K562 (cell line): ENCODE measurements around the gene RABL6. TPM values are rescaled to one million over a fixed set of nuclear protein-coding genes. Genes with fewer than 3 reads are reported as not detected.
A peak's percentile ranks its signal among the peaks of the same experiment; 100 is the strongest.

Experiments
- CHD4 ChIP-seq: fragments of 200-600 bp; sonication (generic); IDR thresholded peaks from 3 replicates; pipeline ENCODE4 v1.6.1; 2012; ENCODE audit warnings: low read depth, mild to moderate bottlenecking, mixed read lengths, low read length, inconsistent platforms; ENCODE audit not compliant: insufficient read depth, insufficient replicate concordance, poor library complexity, severe bottlenecking
- DNMT1 ChIP-seq: fragments of 450-650 bp; IDR thresholded peaks from 2 replicates; pipeline ENCODE4 v1.6.1; 2016; ENCODE audit warnings: antibody characterized with exemption, mild to moderate bottlenecking
- ETV6 ChIP-seq, 3 experiments: fragments of 150-350 bp in 1 of 3; sonication (generic) in 1 of 3; formaldehyde crosslinking in 1 of 3; IDR thresholded peaks; 2 replicates each; pipeline versions ENCODE4 v1.6.1 to v1.8.0; 2014 to 2022; ENCODE audit warnings: borderline replicate concordance in 2 of 3, low read depth in 2 of 3, antibody characterized with exemption in 1 of 3, low read length in 1 of 3, mild to moderate bottlenecking in 1 of 3, missing genetic modification reagents in 1 of 3
- GABPB2 ChIP-seq: fragments of 250-450 bp; sonication (Bioruptor Pico); conservative IDR thresholded peaks from 2 replicates; pipeline ENCODE4 v1.5.1; 2021; ENCODE audit warnings: mild to moderate bottlenecking
- POU5F1 ChIP-seq: fragments of 150-350 bp; IDR thresholded peaks from 2 replicates; pipeline ENCODE4 v1.6.1; 2014; ENCODE audit warnings: borderline replicate concordance, low read length, low read depth, mild to moderate bottlenecking; ENCODE audit not compliant: partially characterized antibody
- RB1 ChIP-seq: fragments of 450-650 bp; IDR thresholded peaks from 2 replicates; pipeline ENCODE4 v1.6.1; 2017; ENCODE audit warnings: low read depth, mild to moderate bottlenecking
- ZBTB17 ChIP-seq: fragments of 450-650 bp; formaldehyde crosslinking; IDR thresholded peaks from 2 replicates; pipeline ENCODE4 v1.4.0; 2020; ENCODE audit warnings: mild to moderate bottlenecking
- ZNF165 ChIP-seq: fragments of 250-450 bp; sonication (Bioruptor Pico); IDR thresholded peaks from 2 replicates; pipeline ENCODE4 v1.4.0; 2020; ENCODE audit warnings: borderline replicate concordance
- ZNF24 ChIP-seq: fragments of 450-650 bp; IDR thresholded peaks from 2 replicates; pipeline ENCODE4 v1.6.1; 2016
- ZNF274 ChIP-seq: IDR thresholded peaks from 2 replicates; pipeline ENCODE4 v1.6.1; 2011; ENCODE audit warnings: low read depth, mild to moderate bottlenecking, low read length, moderate library complexity, borderline replicate concordance
- polyA plus RNA-seq, 8 experiments: library from polyadenylated mRNA; depleted of rRNA in 4 of 8; stranded (reverse) in 5 of 8; unstranded in 3 of 8; fragments of >200 nt; fragmentation: Nextera tagmentation in 2 of 8; fragmentation: Illumina TruSeq in 1 of 8; extraction: Ambion mirVana in 2 of 8; extraction: Trizol in 1 of 8; gene quantifications; 2 replicates each; pipeline versions ENCODE4 v1.2.1 to v1.2.3, GENCODE V29; 2011 to 2014; ENCODE audit warnings: inconsistent platforms in 1 of 8, missing spikeins in 1 of 8
- total RNA-seq, 7 experiments: library from RNA; depleted of rRNA in 6 of 7; stranded (reverse); fragments of >200 nt in 6 of 7; fragmentation: Illumina TruSeq in 2 of 7; extraction: Trizol in 2 of 7; gene quantifications; 2 replicates each; pipeline versions ENCODE4 v1.2.1 to v1.2.3, GENCODE V29; 2011 to 2021; ENCODE audit warnings: low replicate concordance in 1 of 7
- TF ChIP-seq, protein P1 (sequence below): IDR thresholded peaks from 2 replicates; pipeline ENCODE4 v1.6.1; 2016; ENCODE audit warnings: missing genetic modification characterization, missing compliant biosample characterization
- TF ChIP-seq, protein P2 (sequence below): sonication (generic); formaldehyde crosslinking; IDR thresholded peaks from 2 replicates; pipeline ENCODE4 v1.8.0; 2023; ENCODE audit warnings: missing genetic modification reagents, mild to moderate bottlenecking, borderline replicate concordance
- TF ChIP-seq, protein P3 (sequence below): fragments of 450-650 bp; IDR thresholded peaks from 2 replicates; pipeline ENCODE4 v1.6.1; 2017; ENCODE audit warnings: mild to moderate bottlenecking, moderate library complexity
- TF ChIP-seq, protein P4 (sequence below): sonication (generic); formaldehyde crosslinking; IDR thresholded peaks from 2 replicates; pipeline ENCODE4 v1.9.0; 2022; ENCODE audit warnings: mild to moderate bottlenecking, missing genetic modification reagents
- TF ChIP-seq, protein P5 (sequence below): fragments of 450-650 bp; formaldehyde crosslinking; IDR thresholded peaks from 2 replicates; pipeline ENCODE4 v1.4.0; 2020; ENCODE audit warnings: mild to moderate bottlenecking, moderate library complexity

Gene RABL6
- total and polyA plus RNA-seq, 9 of the 15 experiments (the other 6 are each of a cell fraction or from before 2014, with no cell fraction given) = 5.6 to 181 (median 84.5) TPM

DNA sequence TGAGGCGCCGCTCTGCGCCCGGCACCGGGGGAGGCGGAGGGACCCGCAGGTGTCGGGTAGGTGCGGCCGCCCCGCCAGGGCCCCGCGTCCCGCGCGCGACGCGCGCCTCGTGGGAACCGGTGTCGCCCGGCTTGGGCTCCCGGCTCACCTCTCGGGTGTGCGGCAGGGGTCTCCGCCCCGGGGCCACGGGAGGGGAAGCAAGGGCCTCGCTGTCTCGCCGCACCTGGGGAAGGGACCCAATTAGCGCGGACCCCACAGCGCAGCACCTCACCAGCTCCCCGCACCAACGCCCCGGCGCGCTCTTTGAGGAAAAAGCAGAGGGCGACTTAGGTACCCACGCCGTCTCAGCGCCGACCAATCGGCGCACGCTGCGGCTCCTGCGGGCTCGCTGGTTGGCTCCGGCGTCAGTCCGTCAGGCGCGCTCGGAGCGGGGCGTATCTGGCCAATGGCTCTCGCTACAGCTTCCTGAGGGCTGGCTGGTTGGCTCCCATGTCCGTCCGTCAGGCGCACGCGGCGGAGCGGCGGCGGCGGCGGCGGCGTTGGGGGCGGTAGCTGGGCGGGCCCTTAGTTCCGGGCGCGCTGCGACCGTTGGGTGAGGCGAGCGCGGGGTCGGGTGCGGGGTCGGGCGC, 78.3 kb downstream of the RABL6 start, which contains the start of gene TRAF2 (continued):
- TF ChIP-seq, protein P1, sequence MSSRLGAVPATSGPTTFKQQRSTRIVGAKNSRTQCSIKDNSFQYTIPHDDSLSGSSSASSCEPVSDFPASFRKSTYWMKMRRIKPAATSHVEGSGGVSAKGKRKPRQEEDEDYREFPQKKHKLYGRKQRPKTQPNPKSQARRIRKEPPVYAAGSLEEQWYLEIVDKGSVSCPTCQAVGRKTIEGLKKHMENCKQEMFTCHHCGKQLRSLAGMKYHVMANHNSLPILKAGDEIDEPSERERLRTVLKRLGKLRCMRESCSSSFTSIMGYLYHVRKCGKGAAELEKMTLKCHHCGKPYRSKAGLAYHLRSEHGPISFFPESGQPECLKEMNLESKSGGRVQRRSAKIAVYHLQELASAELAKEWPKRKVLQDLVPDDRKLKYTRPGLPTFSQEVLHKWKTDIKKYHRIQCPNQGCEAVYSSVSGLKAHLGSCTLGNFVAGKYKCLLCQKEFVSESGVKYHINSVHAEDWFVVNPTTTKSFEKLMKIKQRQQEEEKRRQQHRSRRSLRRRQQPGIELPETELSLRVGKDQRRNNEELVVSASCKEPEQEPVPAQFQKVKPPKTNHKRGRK (tag) = no peak
- no peak for TF ChIP-seq DNMT1
- no peak for TF ChIP-seq POU5F1
- TF ChIP-seq ZNF165 (CRISPR knock-in tag) = peak; percentile 24; the same call in 1 of the 2 replicates
- TF ChIP-seq GABPB2 (CRISPR knock-in tag) = no peak
- TF ChIP-seq, protein P2, sequence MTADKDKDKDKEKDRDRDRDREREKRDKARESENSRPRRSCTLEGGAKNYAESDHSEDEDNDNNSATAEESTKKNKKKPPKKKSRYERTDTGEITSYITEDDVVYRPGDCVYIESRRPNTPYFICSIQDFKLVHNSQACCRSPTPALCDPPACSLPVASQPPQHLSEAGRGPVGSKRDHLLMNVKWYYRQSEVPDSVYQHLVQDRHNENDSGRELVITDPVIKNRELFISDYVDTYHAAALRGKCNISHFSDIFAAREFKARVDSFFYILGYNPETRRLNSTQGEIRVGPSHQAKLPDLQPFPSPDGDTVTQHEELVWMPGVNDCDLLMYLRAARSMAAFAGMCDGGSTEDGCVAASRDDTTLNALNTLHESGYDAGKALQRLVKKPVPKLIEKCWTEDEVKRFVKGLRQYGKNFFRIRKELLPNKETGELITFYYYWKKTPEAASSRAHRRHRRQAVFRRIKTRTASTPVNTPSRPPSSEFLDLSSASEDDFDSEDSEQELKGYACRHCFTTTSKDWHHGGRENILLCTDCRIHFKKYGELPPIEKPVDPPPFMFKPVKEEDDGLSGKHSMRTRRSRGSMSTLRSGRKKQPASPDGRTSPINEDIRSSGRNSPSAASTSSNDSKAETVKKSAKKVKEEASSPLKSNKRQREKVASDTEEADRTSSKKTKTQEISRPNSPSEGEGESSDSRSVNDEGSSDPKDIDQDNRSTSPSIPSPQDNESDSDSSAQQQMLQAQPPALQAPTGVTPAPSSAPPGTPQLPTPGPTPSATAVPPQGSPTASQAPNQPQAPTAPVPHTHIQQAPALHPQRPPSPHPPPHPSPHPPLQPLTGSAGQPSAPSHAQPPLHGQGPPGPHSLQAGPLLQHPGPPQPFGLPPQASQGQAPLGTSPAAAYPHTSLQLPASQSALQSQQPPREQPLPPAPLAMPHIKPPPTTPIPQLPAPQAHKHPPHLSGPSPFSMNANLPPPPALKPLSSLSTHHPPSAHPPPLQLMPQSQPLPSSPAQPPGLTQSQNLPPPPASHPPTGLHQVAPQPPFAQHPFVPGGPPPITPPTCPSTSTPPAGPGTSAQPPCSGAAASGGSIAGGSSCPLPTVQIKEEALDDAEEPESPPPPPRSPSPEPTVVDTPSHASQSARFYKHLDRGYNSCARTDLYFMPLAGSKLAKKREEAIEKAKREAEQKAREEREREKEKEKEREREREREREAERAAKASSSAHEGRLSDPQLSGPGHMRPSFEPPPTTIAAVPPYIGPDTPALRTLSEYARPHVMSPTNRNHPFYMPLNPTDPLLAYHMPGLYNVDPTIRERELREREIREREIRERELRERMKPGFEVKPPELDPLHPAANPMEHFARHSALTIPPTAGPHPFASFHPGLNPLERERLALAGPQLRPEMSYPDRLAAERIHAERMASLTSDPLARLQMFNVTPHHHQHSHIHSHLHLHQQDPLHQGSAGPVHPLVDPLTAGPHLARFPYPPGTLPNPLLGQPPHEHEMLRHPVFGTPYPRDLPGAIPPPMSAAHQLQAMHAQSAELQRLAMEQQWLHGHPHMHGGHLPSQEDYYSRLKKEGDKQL = no peak
- peak; percentile 60; the same call in 1 of the 2 replicates for TF ChIP-seq ZBTB17 (CRISPR knock-in tag)
- TF ChIP-seq ZNF24 = no peak
- peak; percentile 89 for TF ChIP-seq RB1
- TF ChIP-seq, protein P3, sequence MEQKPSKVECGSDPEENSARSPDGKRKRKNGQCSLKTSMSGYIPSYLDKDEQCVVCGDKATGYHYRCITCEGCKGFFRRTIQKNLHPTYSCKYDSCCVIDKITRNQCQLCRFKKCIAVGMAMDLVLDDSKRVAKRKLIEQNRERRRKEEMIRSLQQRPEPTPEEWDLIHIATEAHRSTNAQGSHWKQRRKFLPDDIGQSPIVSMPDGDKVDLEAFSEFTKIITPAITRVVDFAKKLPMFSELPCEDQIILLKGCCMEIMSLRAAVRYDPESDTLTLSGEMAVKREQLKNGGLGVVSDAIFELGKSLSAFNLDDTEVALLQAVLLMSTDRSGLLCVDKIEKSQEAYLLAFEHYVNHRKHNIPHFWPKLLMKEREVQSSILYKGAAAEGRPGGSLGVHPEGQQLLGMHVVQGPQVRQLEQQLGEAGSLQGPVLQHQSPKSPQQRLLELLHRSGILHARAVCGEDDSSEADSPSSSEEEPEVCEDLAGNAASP = no peak
- no peak for TF ChIP-seq ZNF274
- no peak for TF ChIP-seq CHD4
- TF ChIP-seq, protein P4, sequence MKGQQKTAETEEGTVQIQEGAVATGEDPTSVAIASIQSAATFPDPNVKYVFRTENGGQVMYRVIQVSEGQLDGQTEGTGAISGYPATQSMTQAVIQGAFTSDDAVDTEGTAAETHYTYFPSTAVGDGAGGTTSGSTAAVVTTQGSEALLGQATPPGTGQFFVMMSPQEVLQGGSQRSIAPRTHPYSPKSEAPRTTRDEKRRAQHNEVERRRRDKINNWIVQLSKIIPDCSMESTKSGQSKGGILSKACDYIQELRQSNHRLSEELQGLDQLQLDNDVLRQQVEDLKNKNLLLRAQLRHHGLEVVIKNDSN = no peak; the same call in 1 of the 2 replicates
- no peak for TF ChIP-seq ETV6 (IDR thresholded peaks at IDR 0.05; ENCODE audit: borderline replicate concordance in 1 of 2, low read depth in 2 of 2, low read length in 1 of 2)
- TF ChIP-seq ETV6 (CRISPR knock-in tag; IDR thresholded peaks at IDR 0.05; ENCODE audit: borderline replicate concordance) = no peak
- TF ChIP-seq, protein P5, sequence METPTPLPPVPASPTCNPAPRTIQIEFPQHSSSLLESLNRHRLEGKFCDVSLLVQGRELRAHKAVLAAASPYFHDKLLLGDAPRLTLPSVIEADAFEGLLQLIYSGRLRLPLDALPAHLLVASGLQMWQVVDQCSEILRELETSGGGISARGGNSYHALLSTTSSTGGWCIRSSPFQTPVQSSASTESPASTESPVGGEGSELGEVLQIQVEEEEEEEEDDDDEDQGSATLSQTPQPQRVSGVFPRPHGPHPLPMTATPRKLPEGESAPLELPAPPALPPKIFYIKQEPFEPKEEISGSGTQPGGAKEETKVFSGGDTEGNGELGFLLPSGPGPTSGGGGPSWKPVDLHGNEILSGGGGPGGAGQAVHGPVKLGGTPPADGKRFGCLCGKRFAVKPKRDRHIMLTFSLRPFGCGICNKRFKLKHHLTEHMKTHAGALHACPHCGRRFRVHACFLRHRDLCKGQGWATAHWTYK (CRISPR knock-in tag) = peak; percentile 85
